Pons (tissue), 1 donor: Measurements from ENCODE around the gene SCP2D1.

ENCODE experiments used
- DNase-seq: peaks from one replicate; pipeline ENCODE4 v3.0.0-alpha.2; 2016; ENCODE audit warnings: low spot score

SCP2D1 gene

DNA sequence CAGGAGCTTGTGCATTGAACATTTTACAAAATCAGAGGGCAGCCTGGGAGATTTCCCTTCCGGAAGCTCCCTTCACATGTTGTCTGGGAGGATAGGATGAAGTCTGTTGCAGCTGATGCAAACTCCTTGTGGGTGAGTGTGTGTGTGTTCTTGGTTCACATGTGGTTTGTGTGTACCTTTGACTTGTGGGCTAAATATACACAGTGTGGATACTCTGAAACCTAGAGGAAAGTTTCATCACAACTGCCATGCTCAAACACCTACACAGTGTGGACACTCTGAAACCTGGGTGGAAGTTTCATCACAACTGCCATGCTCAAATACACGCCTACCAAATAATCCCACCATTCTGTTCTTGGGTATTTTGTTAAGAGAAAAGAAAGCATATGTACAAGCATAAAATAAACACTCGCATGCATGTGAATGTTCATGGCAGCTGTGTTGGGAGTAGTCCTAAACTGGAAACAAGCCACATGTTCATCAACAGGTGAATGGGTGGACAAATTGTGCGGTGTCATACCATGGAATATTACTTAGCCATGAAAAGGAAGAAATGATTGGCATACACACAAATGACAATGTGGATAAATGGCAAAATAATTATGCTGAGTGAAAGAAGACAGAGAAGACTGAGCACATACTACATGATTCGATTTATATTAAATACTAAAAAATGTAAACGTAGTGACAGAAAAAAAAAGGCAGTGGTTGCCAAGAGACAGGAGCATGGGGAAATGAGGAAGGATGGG, 1.8 kb downstream of the SCP2D1 start:
- DNase-seq = no peak

DNA sequence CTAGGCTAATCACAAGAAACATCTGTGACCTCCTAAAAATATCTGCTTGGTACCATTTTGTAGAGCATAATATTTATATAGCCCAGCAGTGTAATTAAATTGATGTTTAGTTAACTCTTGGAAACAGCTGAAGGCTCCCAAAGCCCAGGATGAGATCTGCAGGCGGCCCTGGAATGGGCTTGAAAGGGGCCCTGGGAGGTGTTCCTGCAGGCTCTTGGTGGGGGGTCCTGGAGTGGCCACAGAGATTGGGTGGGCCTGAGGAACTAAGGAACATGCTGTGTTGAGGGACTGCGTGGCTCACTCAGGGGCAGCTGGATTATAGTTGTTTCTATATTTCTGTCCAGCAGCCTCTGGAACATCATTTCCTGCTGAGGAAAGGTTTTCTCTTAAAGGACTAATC, 9.2 kb downstream of the SCP2D1 start:
- DNase-seq = no peak

DNA sequence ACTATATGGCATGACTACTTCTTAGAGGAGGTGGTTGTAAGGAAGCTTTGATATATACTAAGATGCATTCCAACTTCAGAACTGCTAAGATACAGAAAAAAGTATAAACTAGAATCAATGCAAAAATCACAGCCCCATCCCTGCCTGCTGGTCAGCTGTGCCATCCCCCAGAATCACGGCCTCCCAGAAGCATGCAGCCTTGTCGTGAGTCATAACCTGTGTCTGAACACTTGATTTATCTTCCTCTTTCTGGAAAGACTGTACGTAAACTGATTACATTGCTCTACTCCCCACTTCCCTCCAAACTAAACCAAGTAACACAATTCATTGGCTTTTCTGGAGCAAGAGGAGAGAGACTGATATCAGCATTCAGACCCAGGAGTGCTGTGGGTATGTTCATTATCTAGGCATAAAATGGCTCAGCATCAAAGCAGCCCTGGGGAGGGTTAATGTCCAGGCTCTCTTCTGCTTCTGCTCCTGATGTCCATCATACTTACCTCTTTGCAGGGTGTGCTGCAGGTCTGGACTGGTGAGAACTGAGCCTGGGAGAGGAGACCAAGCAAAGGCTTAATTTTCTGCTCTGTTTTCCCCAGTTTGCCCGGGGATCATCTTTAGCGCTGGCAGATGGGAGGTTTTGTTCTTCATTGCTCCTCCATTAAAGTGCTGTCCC, 18.4 kb downstream of the SCP2D1 start:
- DNase-seq = no peak

DNA sequence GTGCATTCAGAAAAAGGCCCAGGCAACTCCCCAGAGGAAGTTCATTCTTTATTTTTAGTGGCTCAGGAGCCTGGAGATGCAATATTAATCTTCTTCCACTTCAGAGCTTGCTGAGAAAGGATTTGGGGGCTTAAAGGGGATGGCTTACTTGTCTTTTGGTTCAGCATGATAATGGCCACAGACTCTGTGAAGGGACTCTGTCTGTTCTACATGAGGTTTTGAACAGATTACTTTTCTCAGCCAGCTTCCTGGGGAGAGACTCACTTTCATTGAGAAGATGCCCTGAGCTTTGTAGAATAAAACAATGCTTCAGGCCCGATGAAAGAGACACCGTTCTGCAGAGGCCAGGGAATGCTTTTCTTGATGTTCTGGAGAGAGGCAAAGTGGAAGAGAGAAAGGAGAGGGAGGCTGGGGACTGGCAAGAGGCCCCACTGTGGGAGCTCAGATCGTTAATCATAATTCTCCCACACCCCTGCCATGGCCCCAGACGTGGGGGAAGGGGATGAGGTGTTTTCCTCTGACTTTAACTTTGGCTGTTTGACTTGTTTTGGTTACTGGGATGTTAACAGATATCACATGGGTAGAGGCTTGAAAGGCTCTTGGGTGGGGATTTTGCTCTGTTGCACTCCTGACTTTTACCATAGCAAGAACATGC, 19.1 kb downstream of the SCP2D1 start:
- no peak for DNase-seq

DNA sequence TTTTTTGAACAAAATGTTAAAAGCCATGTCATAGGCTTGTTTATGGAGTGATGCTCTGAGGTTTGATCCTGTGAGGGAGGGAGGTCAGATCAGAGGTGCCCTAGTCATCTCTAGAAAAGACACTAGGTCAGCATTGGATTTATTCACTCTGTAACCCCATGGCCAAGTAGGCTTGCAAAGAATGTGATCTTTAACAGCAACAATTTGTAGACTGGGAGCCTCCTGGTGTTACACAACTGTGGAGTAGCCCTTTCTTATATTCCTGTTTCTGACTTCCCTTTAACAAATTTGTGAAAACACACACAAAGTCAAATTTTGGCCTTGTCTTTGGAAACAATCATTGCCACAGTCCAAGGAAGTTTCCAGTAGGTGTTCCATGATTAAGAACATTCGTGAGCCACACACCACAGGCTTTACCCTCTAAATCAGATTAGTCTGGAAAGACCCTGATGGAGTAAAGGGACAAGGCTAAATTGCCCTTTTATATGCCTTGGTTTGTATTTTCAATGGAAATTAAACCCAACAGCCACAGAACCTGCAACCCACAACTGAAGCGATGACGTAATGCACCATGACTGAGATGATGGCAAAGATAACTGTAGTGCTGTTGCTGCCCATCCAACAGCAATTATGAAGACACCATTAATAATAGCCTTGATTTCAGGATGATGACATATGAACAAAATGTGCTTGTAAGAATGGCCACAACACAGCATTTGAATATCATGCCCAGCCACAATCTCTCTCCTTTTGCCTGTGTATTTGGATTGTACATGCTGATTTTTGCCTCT, 22.1 kb downstream of the SCP2D1 start:
- no peak for DNase-seq

DNA sequence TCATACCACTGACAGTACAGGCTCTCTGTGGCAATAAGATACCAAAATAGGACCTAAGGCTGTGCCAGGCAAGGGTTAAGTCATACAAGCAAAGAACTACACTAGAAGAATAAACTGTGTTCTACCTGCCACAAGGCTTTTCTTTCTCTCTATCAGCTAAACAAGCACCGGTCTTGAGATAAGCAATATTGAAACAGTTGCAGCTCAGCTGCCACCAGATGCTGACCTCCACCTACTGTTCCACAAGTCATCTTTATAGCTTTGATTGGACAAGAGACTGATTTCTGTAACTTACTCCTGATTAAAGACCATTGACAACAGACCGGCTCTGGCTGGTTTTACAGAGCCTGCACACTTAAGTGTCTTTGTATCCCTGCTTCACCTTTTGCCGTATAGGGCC, 24.1 kb downstream of the SCP2D1 start:
- no peak for DNase-seq

DNA sequence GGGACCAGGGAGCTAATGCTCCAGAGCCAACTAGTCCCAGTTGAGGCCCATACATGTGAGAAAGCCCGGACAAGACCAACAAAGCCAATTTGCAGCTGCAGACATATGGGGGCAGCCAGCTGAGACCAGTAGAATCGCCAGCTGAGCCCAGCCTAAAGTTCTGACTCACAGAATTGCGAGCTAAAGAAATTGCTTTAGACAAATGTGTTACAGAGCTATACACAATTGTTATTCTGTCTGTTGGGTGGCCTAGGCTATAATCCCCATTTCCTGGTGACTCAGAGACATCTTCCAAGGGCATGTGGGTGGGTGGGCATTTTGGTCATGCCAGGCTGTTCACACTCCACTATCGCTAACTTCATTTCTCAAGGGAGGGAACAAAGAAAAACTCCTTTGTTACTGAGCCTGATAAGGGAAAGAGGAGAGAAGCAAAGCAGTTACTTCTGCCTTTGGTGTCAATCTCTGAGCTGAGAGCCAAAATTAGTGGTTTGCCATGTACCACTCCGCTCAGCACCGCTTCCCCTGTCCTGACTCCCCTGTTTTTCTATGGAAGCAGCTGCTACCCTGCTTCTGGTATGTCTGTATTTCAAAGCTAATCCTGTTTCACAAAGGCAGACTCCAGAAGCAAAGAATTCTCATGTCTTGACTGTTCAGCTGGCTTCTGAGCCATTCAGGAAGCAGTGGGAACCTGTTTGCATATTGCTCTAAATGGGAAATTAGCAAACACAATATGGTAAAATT, 26.1 kb downstream of the SCP2D1 start:
- DNase-seq = no peak

DNA sequence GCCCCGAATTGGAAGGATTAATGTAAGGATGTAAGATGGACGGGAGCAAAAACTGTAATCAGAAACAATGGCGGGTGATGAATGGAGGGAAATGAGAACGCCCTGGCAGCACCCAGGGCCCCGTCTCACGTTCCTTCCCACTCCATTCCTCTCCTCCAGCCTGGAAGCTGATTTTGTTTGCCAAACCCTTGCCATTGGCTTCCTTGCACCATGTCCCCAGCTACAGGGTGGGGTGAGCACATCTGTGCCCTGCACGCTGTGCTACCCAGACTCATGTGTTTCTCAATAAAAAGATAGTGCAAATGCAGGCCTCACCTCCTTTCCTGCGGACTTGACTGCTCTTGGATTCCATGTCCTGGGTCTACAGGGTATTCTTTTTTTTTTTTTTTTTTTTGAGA, 26.7 kb downstream of the SCP2D1 start:
- no peak for DNase-seq

DNA sequence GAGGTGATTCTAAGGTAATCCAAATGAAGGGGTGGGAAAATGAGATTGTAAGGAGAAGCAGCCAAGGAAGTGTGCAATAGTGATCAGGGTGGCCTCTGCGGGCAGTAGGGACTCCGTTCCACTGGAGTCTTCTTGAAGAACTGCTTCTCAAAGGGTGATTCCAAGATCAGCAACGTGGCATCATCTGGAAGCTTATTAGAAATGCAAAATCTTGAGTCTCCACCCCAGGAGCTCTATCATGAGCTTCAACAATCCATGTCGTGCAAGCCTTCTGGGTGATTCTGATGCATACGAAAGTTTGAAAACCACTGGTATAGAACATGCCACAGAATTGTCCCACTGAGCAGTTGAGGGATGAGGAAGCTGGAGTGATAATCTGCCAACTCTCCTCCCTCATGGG, 31.4 kb downstream of the SCP2D1 start:
- DNase-seq = no peak

DNA sequence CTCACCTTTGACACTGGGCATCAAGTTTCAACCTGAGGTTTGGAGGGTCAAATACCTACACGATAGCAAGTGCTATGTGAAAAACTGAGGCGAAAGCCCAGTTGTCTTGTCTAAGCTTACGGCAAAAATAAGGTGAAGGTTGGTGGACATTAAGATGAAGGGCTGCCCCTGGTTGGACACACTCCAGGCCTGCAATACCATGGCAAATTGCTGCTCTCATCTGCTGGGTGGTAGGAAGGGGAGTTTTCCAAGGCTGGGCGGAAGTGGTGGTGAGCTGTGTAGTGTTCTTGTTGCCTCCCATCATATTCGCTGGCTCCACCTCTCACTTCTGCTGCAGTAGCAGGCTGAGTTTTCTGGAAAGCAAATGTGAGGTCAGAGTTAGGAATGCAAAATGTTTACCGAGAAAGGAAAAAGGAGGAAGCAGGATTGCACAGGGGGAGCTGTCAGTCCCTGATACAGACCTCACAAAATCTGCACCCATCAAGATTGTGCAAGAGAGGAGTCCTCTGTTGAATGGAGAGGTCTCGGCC, 33.7 kb downstream of the SCP2D1 start:
- DNase-seq = no peak

DNA sequence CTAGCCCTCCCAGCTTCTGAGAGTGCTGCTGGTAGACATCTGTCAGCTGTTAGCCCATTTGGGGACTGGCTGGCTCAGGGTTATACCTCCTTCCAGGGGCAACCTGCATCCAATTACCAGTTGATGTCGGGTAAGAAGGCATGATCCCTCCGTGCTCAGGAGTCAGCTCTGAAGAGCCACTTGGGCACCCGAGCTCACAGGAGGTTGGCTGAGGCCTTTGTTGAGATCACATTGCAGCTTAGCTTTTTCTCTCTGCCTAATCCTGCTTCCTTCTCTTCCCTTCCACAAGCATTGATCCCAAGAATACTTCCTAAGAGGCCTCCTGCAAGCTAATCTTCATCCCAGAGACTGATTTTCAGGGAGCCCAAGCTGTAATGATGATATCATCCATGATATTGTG, 35.5 kb downstream of the SCP2D1 start:
- DNase-seq = no peak

DNA sequence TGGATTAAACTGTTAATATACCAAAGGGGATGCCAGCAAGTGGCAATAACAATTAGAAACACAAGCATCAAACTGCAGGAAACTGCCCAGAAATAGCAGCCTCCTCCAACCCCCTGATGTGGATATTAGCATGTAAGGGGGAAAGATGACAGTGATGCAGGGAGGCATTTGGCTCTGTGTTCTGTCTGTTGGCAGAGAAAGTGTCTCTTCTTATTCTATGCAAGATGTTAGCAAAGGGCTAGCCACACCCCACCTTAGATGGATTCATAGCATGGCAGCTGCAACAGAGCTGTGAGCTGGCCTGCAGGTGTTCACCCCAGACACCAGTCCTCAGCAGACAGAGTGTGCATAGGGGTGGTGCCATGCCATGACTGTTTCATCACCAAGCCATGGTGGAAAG, 38.0 kb downstream of the SCP2D1 start:
- no peak for DNase-seq

DNA sequence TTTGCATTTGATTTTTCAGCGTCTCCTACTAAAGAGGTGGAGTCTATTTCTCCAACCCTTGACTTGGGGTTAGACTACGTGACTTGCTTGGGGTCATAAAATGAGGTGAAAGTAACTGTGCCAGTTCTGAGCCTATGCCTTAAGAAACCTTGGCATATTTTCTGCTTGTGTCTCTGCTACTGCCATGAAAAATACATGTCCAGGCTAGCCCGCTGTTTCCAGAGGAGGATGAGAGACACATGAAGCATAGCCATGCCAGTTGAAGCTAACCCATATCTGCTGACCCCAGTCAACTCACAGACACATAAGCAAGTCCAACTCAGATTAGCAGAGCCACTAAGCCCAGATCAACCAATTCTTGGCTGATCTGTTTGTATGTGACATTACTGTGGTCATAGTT, 38.7 kb downstream of the SCP2D1 start:
- DNase-seq = no peak

DNA sequence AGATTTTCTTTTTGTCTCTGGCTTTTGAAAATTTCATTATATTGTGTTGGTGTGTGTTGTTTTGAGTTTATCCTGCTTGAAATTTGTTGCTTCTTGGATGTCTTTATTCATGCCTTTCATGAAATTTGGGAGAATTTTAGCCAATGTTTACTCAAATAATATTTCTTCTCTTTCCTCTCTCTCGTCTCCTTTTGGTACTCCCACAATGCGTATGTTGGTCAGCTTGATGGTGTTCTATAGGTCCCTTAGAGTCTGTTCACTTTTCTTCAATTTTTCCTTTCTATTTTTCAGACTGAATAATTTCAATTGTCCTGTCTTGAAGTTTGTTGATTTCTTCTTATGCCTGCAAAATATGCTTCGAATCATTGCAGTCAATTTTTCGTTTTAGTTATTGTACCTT, 39.6 kb downstream of the SCP2D1 start:
- no peak for DNase-seq

DNA sequence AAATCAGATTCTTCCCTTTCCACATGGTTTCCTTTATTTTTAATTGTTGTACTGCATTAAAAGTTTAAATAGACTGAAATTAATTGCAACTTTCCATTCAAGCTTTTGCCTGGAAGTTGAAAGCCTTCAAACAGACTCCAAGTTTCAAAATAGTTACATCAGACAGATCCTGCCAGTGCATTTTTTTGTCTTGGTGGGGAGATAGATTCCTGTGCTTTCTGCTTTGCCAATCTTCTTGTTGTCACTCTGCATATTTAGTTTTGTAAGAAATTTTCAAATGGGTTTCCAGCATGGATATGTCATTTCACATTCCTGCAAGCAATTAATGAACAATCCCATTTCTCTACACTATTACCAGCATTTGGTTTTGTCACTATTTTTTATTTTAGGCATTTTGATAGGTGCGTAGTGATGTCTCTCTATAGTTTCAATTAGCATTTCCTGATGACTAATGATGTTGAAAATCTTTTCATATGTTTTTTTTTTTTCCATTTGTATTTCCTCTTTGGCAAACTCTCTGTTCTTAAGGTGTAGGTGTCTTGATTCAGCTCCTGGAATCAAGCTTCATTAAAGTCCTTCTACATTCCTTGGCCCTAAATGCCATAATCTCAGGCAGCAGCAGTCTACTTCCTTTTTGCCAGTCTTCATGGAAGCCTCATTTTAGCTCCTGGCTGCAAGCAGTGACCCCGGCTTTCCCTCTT, 40.5 kb downstream of the SCP2D1 start:
- DNase-seq = no peak

DNA sequence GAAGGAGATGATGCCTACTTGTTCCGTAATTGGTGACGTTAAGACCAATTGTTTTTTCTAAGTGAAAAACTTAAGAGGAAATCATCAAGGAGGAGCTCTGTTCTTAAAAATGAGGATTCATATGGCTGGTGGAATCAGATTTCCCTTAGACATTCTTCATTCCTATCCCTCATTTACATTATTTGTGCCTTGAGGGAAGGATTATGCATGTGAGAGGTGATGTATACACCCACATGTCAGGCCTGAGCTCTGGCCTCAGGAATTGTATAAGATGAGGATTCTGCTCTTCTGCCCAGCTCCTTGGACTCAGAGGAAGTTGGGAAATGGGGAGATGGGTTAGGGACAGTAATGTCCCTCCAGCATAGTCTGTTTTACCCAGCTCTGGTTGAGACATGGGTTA, 42.3 kb downstream of the SCP2D1 start:
- no peak for DNase-seq

DNA sequence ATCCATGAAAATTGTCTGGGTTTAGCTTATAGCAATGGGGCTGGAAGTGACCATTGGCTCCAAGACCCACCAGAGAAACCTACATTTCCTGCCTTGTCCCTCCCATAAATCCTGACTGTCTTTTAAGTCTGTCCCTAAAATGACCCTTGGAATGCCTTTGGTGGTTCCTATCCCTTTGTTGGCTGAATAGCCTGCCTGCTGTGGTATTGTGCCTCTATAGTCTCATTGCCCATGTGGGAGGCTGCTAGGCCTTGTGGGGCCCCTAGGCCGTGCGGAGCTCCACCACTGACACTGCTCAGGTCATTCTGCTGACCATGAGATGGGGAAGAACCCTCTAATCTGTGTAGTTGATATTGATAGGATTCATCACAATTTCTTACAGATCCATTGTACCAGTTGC, 43.3 kb downstream of the SCP2D1 start:
- DNase-seq = no peak

DNA sequence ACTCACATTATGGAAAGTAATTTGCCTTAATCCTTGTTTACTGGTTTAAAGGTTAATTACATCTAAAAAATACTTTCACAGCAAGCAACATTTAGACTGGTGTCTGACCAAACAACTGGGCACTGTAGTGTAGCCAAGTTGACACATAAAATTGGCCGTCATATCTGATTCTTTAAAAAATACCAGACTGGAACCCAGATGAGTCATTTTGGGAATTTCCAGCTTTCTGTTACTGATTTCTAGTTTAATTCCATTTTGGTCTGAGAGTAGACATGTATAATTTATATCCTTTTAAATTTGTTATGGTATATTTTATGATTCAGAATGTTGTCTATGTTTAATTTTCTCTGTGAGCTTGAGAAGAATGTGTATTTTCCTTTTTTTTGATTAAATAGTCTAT, 44.1 kb downstream of the SCP2D1 start:
- DNase-seq = no peak

DNA sequence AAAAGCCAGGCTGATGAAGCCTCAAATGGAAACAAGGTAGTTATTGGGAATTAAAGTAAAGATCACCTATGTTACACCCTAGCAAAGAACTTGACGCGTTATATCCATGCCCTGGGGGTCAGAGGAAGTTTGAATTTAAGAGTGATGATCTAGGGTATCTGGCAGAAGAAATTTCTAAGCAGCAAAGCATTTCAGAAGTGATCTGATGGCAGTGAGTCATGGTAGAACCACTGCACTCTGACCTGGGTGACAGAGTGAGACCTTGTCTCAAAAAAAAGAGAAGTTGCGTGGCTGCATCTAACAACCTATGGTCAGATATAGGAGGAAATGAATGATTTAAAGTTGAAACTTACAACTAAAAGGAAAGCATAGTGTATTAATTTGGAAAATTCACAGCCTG, 45.2 kb downstream of the SCP2D1 start:
- no peak for DNase-seq
